ENCODE measurements around the gene FSD1. TPM values are rescaled to one million over a fixed set of nuclear protein-coding genes. Genes with fewer than 3 reads are reported as not detected.
"Not testable (repeated sequence)": the region's sequence is repeated elsewhere in the genome, so short reads cannot be mapped to it uniquely, and the experiment has no call there.

FSD1 gene
- 10 to 100 TPM; 16.0 to 24.7 TPM for total RNA-seq

DNA sequence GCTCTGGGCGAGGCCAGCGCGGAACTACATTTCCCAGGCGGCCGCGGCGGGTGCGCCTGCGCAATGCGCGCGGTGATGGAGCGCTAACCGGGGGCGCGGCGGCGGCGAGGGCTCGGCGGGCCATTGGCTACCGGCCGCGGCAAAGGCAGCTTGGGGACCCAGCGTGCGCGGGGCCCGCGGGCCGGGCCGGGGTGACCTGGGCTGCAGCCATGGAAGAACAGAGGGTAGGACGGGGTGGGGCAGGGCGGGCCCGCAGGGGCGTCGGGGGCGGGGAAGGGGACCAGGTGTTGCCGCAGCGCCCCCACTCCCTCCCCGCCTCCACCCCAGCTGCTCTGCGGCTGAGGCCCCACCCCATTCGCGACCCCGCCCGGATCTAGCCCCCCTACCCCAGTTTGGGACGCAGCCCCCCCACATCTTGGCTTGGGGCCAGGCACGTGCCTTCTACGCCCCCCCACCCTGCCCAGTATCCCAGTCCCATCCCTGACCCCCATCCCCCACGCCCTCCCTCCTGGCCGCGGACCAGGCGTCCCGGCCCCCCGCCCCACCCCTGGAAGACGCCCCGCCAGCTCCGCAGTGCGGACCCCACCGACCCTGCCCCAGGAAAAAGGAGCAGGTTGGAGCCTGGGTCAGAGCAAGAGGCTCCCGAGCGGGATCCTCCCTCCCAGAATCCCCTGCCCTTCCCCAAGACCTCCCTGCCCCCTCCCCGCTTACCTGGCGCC, at the start of gene FSD1:
Gene FSD1, plus strand, starts transcription at position 61 of the 719 bp plus-strand sequence. Its CDS starts 149 bp downstream, at position 210.
- H3K9me3 Mint-ChIP-seq, result no peaks in the 10 kb centered on the region
- H3K27ac Mint-ChIP-seq, result peak within 1 kb of the TSS; percentile 66 to 89
- no peaks in the 10 kb centered on the region for H3K36me3 Mint-ChIP-seq
- peaks cover 34 to 35% of the 10 kb centered on the region in 2 donors for H3K4me1 Mint-ChIP-seq (ENCODE audit: low read depth in 2 of 2)
- peak within 1 kb of the TSS; percentile 75 for H3K4me3 Mint-ChIP-seq
- DNase-seq (ENCODE audit: low spot score), result peak; percentile 87
- peak; percentile 89 to 92 for ATAC-seq
- H3K27me3 Mint-ChIP-seq, result no peaks in the 10 kb centered on the region

DNA sequence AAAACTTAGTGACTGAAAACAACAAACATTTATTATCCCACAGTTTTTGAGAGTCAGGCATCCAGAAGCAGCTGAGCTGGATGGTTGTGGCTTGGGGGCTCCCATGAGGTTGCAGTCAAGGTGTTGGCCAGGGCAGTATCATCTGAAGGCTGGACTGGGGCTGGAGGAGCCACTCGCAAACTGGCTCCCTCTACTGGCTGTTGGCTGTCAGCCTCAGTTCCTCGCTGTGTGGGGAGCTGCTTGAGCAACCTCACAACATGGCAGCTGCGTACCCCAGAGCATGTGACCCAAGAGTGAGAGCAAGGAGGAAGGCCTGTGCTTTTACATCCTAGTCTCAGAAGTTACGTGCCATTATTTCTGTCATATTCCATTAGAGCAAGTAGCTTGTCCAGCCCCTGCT, 47.8 kb upstream of the FSD1 start:
- Mint-ChIP-seq H3K4me3 (no peak overlapping the region), H3K36me3 (peaks cover 12% of the 10 kb centered on the region), H3K4me1 (ENCODE audit: low read depth in 2 of 2) (peaks cover 6 to 14% of the 10 kb centered on the region in 2 donors), H3K27ac (no peak overlapping the region), H3K27me3 (no peaks in the 10 kb centered on the region), H3K9me3 (no peaks in the 10 kb centered on the region)
- DNase-seq (ENCODE audit: low spot score) (no peak), ATAC-seq (no peak)

DNA sequence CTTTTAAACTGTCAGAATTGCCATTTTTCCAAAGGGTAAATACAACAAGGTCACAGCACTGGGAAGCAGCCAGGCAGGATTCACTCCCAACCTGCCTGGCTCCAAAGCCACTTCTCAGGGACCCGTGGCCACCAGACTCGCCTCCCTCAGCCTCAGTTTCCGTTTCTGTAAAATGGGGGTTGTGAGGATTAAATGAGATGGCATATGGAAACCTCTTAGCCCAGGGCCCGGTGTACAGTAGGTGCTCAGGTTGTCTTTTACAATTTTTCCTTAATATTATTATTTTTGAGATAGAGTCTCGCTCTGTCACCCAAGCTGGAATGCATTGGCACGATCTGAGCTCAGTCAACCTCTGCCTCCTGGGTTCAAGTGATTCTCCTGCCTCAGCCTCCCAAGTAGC, 47.4 kb upstream of the FSD1 start:
- H3K4me1 Mint-ChIP-seq (ENCODE audit: low read depth in 2 of 2), result peaks cover 6 to 14% of the 10 kb centered on the region in 2 donors
- H3K9me3 Mint-ChIP-seq, result no peaks in the 10 kb centered on the region
- H3K27me3 Mint-ChIP-seq, result no peaks in the 10 kb centered on the region
- ATAC-seq (no peak), DNase-seq (ENCODE audit: low spot score) (no peak)
- H3K4me3 Mint-ChIP-seq, result no peak overlapping the region
- H3K27ac Mint-ChIP-seq, result no peak overlapping the region
- peaks cover 12% of the 10 kb centered on the region for H3K36me3 Mint-ChIP-seq

DNA sequence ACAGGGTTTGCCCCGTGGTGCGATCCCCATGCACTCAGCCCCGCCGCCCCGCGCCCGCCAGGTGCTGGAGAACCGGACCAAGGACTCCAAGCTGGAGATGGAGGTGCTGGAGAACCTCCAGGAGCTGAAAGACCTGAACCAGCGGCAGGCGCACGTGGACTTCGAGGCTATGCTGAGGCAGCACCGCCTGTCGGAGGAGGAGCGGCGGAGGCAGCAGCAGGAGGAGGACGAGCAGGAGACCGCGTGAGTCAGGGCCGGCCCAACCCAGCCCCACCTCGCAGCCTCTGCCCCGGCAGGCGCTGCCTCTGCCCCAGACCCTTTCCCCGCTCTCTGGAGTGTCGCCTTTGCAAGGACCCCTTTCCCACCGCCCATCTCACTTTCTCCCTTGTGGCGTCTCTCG, 46.2 kb upstream of the FSD1 start:
- no peak overlapping the region for H3K27ac Mint-ChIP-seq
- no peak overlapping the region for H3K4me3 Mint-ChIP-seq
- peaks cover 6 to 14% of the 10 kb centered on the region in 2 donors for H3K4me1 Mint-ChIP-seq (ENCODE audit: low read depth in 2 of 2)
- H3K9me3 Mint-ChIP-seq, result no peaks in the 10 kb centered on the region
- H3K36me3 Mint-ChIP-seq, result peaks cover 12% of the 10 kb centered on the region
- ATAC-seq, result peak in 1 of 2 donors; percentile 55
- H3K27me3 Mint-ChIP-seq, result no peaks in the 10 kb centered on the region
- DNase-seq (ENCODE audit: low spot score), result no peak

DNA sequence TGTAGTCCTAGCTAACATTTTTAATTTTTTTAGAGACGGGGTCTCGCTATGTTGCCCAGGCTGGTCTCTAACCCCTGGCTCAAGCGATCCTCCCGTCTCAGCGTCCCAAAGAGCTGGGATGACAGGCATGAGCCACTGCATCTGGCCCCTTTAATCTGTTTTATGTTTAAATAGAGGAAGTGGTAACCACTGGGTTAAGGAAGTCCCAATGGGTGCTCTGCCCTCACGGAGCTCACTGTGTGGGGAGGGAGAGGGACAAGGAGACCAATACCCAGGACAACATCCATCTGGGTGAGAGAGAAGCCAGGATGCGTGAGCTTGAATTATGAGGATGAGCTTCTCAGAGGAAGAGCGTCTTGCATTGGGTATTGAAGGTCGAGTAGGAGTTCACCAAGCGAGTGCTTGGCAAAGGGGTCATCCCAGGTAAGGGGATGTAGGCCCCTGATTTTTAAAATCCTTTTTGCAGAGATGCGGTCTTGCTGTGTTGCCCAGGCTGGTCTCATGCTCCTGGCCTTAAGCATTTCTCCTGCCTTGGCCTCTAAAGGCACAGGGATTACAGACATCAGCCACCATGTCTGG, 43.7 kb upstream of the FSD1 start:
- H3K4me3 Mint-ChIP-seq, result no peak overlapping the region
- no peaks in the 10 kb centered on the region for H3K36me3 Mint-ChIP-seq
- H3K27ac Mint-ChIP-seq, result peak overlapping the region in 1 of 2 donors; percentile 39
- H3K27me3 Mint-ChIP-seq, result no peaks in the 10 kb centered on the region
- DNase-seq (ENCODE audit: low spot score), result no peak
- H3K4me1 Mint-ChIP-seq (ENCODE audit: low read depth in 2 of 2), result peaks cover 8 to 14% of the 10 kb centered on the region in 2 donors
- no peaks in the 10 kb centered on the region for H3K9me3 Mint-ChIP-seq
- no peak for ATAC-seq

DNA sequence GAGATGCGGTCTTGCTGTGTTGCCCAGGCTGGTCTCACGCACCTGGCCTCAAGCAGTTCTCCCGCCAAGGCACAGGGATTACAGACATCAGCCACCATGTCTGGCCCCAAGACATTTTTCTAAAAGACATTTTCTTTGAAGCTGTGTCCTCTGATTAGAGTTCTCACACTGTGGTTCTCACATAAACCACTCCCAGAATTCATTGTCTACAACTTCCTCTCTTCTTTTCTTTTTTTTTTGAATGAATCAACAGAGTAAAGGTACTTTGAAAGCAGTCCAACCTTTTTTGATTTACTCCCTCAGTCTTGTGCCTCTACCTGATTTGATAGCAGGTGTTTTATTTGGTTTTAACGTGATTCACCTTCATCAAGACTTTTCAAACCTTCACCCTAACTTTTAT, 39.6 kb upstream of the FSD1 start:
- Mint-ChIP-seq H3K27ac (peak overlapping the region; percentile 87 to 88), H3K4me3 (peak overlapping the region; percentile 84), H3K9me3 (no peaks in the 10 kb centered on the region), H3K36me3 (peaks cover 11% of the 10 kb centered on the region), H3K4me1 (ENCODE audit: low read depth in 2 of 2) (peaks cover 23 to 29% of the 10 kb centered on the region in 2 donors), H3K27me3 (no peaks in the 10 kb centered on the region)
- ATAC-seq (peak; percentile 66 to 68), DNase-seq (ENCODE audit: low spot score) (no peak)

DNA sequence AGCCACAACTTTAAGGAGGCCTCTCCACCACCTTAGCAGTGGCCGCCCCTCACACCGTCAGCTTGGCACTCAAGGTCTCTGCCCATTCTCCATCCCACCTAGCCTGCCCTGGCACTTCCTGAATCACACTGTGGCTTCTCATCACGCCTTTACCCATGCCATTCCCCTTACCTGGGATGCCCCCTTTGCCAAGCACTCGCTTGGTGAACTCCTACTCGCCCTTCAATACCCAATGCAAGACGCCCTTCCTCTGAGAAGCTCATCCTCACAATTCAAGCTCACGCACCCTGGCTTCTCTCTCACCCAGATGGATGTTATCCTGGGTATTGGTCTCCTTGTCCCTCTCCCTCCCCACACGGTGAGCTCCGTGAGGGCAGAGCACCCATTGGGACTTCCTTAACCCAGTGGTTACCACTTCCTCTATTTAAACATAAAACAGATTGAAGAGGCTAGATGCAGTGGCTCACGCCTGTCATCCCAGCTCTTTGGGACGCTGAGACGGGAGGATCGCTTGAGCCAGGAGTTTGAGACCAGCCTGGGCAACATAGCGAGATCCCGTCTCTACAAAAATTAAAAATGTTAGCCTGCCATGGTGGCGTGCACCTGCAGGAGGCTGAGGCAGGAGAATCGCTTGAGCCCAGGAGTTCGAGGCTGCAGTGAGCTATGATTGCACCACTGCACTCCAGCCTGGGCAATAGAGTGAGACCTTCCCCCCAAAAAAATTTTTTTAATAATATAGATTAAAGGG, 38.0 kb upstream of the FSD1 start:
- Mint-ChIP-seq H3K27ac (peak overlapping the region; percentile 87 to 88), H3K27me3 (no peaks in the 10 kb centered on the region), H3K4me1 (ENCODE audit: low read depth in 2 of 2) (peaks cover 23 to 26% of the 10 kb centered on the region in 2 donors), H3K36me3 (peaks cover 11% of the 10 kb centered on the region), H3K9me3 (no peaks in the 10 kb centered on the region), H3K4me3 (peak overlapping the region; percentile 38)
- ATAC-seq (no peak), DNase-seq (ENCODE audit: low spot score) (no peak)

DNA sequence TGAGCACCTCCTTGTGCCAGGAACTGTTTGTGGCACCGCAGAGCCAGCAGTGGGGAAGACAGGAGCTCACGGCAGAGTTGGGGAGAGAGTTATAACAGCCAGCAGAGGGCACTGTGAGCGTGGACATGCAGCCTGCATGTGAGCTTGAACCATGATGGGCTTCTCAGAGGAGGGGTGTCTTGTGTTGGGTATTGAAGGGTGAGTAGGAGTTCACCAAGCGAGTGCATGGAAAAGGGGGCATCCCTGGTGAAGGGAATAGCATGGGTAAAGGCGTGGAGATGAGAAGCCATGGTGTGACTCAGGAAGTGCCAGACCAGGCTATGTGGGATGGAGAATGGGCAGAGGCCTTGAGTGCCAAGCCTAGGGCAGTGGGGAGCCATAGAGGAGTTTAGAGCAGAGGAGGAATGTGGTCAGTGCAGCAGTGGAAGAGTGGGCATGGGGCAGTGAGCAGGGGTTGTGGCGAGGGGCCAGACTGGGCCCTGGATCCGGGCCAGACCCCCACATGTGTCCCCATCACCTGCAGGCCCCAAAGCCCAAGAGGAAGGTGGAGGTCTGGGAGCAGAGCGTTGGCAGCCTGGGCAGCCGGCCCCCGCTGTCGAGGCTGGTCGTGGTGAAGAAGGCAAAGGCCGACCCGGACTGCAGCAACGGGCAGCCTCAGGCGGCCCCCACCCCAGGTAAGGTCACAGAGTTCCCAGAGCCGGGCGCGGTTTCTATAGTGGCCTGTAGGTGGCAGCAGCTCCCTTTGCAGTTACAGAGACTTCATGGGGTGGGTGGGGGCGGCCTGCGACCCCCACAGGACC, 37.1 kb upstream of the FSD1 start:
- Mint-ChIP-seq H3K9me3 (no peaks in the 10 kb centered on the region), H3K4me3 (no peak overlapping the region), H3K4me1 (ENCODE audit: low read depth in 2 of 2) (peaks cover 23 to 26% of the 10 kb centered on the region in 2 donors), H3K27me3 (no peaks in the 10 kb centered on the region), H3K27ac (peak overlapping the region; percentile 87 to 88), H3K36me3 (peaks cover 11% of the 10 kb centered on the region)
- ATAC-seq (peak; percentile 56 to 66), DNase-seq (ENCODE audit: low spot score) (no peak)

DNA sequence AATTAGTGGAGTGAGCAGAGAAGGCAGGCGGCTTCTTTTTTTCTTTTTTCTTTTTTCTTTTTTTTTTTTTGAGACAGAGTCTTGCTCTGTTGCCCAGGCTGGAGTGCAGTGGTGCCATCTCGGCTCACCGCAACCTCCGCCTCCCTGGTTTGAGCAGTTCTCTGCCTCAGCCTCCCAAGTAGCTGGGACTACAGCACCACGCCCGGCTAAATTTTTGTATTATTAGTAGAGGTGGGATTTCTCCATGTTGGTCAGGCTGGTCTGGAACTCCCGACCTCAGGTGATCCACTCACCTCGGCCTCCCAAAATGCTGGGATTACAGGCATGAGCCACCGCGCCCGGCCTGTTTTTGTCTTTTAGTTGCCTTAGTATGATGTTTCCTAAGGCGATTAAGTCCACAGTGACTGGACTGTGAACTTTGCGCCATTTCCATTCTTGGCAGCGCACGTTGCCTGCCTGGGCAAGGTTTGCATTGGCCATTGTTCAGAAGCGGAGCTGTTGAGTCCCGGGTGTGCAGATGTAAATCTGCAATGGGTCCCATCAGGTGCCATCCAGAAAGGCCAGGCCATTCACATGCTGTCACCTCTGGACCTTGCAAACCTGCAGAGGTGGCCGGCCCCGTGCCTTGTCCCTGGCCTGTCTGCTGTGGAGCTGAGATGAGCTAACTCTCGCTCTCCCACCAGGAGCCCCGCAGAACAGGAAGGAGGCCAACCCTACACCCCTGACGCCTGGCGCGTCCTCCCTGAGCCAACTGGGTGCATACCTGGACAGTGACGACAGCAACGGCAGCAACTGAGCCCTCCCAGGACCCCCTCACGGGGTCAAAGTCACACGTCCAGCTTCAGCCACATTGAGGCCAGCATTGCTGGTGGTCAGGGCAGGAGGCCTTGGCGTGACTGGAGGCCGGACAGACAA, 36.2 kb upstream of the FSD1 start:
- Mint-ChIP-seq H3K36me3 (peaks cover 11% of the 10 kb centered on the region), H3K27ac (peak overlapping the region in 1 of 2 donors; percentile 87), H3K4me1 (ENCODE audit: low read depth in 2 of 2) (peaks cover 23 to 26% of the 10 kb centered on the region in 2 donors), H3K4me3 (no peak overlapping the region), H3K9me3 (no peaks in the 10 kb centered on the region), H3K27me3 (no peaks in the 10 kb centered on the region)
- ATAC-seq (no peak), DNase-seq (ENCODE audit: low spot score) (no peak)

DNA sequence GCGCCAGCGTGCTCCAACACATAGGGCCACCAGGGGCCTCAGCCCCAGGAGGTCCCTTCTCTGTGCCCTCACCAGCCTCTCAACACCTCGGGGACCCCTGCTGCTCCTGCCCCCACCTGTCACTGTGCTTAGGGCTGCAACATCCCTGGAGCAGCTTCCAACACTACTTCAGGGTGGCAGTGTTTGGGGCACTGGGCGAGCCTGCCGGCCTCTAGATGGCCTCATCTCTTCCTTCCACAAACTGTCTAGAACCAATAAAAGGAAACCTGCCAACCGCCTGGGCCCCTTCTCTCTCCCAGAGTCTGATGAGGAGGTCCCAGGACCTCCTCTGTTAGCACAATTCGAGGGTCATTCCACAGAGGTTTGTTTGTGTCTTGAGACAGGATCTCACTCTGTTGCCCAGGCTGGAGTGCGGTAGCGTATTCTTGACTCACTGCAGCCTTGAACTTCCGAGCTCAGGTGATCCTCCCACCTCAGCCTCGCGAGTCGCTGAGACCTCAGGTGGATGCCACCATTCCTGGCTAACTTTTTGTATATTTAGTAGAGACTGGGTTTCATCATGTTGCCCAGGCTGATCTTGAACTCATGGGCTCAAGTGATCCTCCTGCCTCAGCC, 35.5 kb upstream of the FSD1 start:
- H3K27ac Mint-ChIP-seq, result no peak overlapping the region

DNA sequence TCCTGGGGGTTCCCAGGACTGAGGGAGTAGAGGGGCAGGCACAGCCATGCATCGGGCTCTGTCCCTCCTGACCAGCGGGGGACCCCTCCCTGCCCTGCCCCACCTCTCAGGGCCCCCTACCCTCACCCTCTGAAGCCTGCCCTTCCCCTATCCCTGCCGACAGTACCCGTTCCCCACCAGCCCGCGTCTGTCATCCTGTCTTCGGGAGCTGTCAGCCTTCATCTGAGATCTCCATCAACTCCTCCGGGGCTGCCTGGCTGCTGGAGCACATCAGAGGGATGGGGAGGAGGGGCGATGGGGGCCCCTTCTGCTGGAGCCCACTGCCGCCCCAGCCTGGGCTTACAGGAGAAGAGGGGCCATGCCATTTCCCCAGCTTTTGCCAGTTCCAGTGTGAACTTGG, 31.5 kb upstream of the FSD1 start:
- H3K4me1 Mint-ChIP-seq (ENCODE audit: low read depth in 2 of 2), result peaks cover 0 to 2% of the 10 kb centered on the region in 2 donors
- H3K9me3 Mint-ChIP-seq, result no peaks in the 10 kb centered on the region
- no peaks in the 10 kb centered on the region for H3K36me3 Mint-ChIP-seq
- no peaks in the 10 kb centered on the region for H3K27me3 Mint-ChIP-seq
- no peak overlapping the region for H3K4me3 Mint-ChIP-seq
- no peak for DNase-seq (ENCODE audit: low spot score)
- peak in 1 of 2 donors; percentile 17 for ATAC-seq
- no peak overlapping the region for H3K27ac Mint-ChIP-seq

More for the DNA sequence above, 35.5 kb upstream of the FSD1 start:
- Mint-ChIP-seq H3K4me1 (ENCODE audit: low read depth in 2 of 2) (peaks cover 23 to 26% of the 10 kb centered on the region in 2 donors), H3K9me3 (no peaks in the 10 kb centered on the region), H3K4me3 (no peak overlapping the region), H3K27me3 (no peaks in the 10 kb centered on the region), H3K36me3 (peaks cover 11% of the 10 kb centered on the region)
- no peak for DNase-seq (ENCODE audit: low spot score)
- ATAC-seq, result no peak

DNA sequence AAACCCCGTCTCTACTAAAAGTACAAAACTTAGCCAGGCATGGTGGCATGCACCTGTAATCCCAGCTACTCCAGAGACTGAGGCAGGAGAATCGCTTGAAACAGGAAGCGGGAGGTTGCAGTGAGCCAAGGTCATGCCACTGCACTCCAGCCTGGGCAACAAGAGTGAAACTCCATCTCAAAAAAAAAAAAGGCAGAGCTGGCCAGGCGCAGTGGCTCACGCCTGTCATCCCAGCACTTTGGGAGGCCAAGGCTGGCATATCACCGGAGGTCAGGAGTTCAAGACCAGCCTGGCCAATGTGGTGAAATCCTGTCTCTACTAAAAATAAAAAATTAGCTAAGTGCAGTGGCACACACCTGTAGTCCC, 30.1 kb upstream of the FSD1 start:
- not testable (repeated sequence) for H3K9me3 Mint-ChIP-seq; DNase-seq (ENCODE audit: low spot score); H3K36me3 Mint-ChIP-seq; H3K4me3 Mint-ChIP-seq; H3K27me3 Mint-ChIP-seq; H3K4me1 Mint-ChIP-seq (ENCODE audit: low read depth in 2 of 2); ATAC-seq; H3K27ac Mint-ChIP-seq

Data from natural killer cell treated with Interleukin-12 subunit alpha and Interleukin-12 subunit beta and Interleukin-15 and Interleukin-18, amount 100 ng/mL, for 72 hours (primary cell).